K562 treated with DMSO at 1 percent for 24 hours (cell line): ENCODE measurements around the gene ABCG1. TPM values are rescaled to one million over a fixed set of nuclear protein-coding genes. Genes with fewer than 3 reads are reported as not detected.

Experiments
- total RNA-seq: library from RNA; unstranded; fragments of 300-600 nt; gene quantifications from 2 replicates; pipeline ENCODE4 v1.2.3, GENCODE V29; 2022; ENCODE audit warnings: low read depth; ENCODE audit not compliant: insufficient read depth

The ABCG1 gene
- total RNA-seq, result not detected in 2 replicates

GRCh38 chr21:42218836-42219605, at the start of gene ABCG1:
ABCG1 (plus strand) TSS chr21:42219140; CDS start chr21:42219263, 123 bp downstream.

GRCh38 chr21:42315296-42315891, 96.5 kb downstream of the ABCG1 start, which contains the start of gene TFF3:
TFF3 (minus strand) TSS chr21:42315409; CDS start chr21:42315374, 35 bp downstream.

Other genes with a start within 250 kb of the ABCG1 start
- gene ZBTB21, start 208.8 kb upstream of the ABCG1 start, total RNA-seq, result 8.1 and 9.5 TPM in 2 replicates
- gene UMODL1, start 147.8 kb upstream of the ABCG1 start, total RNA-seq, result not detected in 2 replicates
- not detected in 2 replicates for gene TFF3, start 96.3 kb downstream of the ABCG1 start, total RNA-seq
- gene TFF2, start 131.9 kb downstream of the ABCG1 start, total RNA-seq, result not detected in 2 replicates
- not detected in 2 replicates for gene TFF1, start 147.4 kb downstream of the ABCG1 start, total RNA-seq
- gene TMPRSS3, start 176.9 kb downstream of the ABCG1 start, total RNA-seq, result not detected in 2 replicates
- gene UBASH3A, start 184.8 kb downstream of the ABCG1 start, total RNA-seq, result 0.09 TPM in 1 of 2 replicates, not detected in the other